Neuronal stem cell (in vitro differentiated cells): ENCODE results near the gene POLRMT.

ENCODE experiments used
- DNase-seq: peaks from one replicate; pipeline ENCODE4 v3.0.0-alpha.2; 2013; ENCODE audit warnings: low spot score
- H2AFZ ChIP-seq: one replicate; pipeline ENCODE4 v1.6.1; 2013; ENCODE audit warnings: mild to moderate bottlenecking, low read length, inconsistent platforms
- H2AK5ac ChIP-seq: 2 replicates; pipeline ENCODE4 v1.6.1; 2013; ENCODE audit warnings: low read depth, mild to moderate bottlenecking, inconsistent platforms, low read length, moderate library complexity, mixed read lengths
- H2BK120ac ChIP-seq: 2 replicates; pipeline ENCODE4 v1.6.1; 2013; ENCODE audit warnings: low read depth, mild to moderate bottlenecking, inconsistent platforms, low read length, moderate library complexity, mixed read lengths
- H2BK12ac ChIP-seq: one replicate; pipeline ENCODE4 v1.6.1; 2013; ENCODE audit warnings: low read length, inconsistent platforms
- H2BK15ac ChIP-seq: 2 replicates; pipeline ENCODE4 v1.6.1; 2013; ENCODE audit warnings: mild to moderate bottlenecking, low read length, inconsistent platforms, mixed read lengths
- H2BK5ac ChIP-seq: one replicate; pipeline ENCODE4 v1.6.1; 2013; ENCODE audit warnings: inconsistent platforms, mild to moderate bottlenecking, low read length, moderate library complexity
- H3K14ac ChIP-seq: one replicate; pipeline ENCODE4 v1.6.1; 2013; ENCODE audit warnings: low read length, inconsistent platforms
- H3K18ac ChIP-seq: 2 replicates; pipeline ENCODE4 v1.6.1; 2013; ENCODE audit warnings: low read length, inconsistent platforms
- H3K23ac ChIP-seq: 2 replicates; pipeline ENCODE4 v1.6.1; 2013; ENCODE audit warnings: low read depth, mild to moderate bottlenecking, mixed read lengths, low read length, inconsistent platforms; ENCODE audit not compliant: poor library complexity
- H3K27ac ChIP-seq: replicated peaks from 3 replicates; pipeline ENCODE4 v1.5.1; 2013; ENCODE audit warnings: low read length, inconsistent platforms
- H3K27me3 ChIP-seq, 3 experiments: 2 replicates each; pipeline ENCODE4 v1.6.1; 2013; ENCODE audit warnings: low read length in 3 of 3, mild to moderate bottlenecking in 2 of 3, inconsistent platforms in 1 of 3, low read depth in 1 of 3, mixed read lengths in 1 of 3, moderate library complexity in 1 of 3; ENCODE audit not compliant: control insufficient read depth in 3 of 3, insufficient read depth in 3 of 3
- H3K36me3 ChIP-seq, 2 donors: replicated peaks in 1 of 2; 2 replicates each; pipeline ENCODE4 v1.6.1; 2013; ENCODE audit warnings: low read length in 2 of 2; ENCODE audit not compliant: control insufficient read depth in 2 of 2, insufficient read depth in 2 of 2
- H3K4ac ChIP-seq: 2 replicates; pipeline ENCODE4 v1.6.1; 2013; ENCODE audit warnings: inconsistent platforms, mild to moderate bottlenecking, low read length, moderate library complexity
- H3K4me1 ChIP-seq, 2 donors: 1 replicate in 1 of 2; 2 replicates in 1 of 2; pipeline ENCODE4 v1.6.1; 2013; ENCODE audit warnings: low read length in 2 of 2, low read depth in 1 of 2; ENCODE audit not compliant: control insufficient read depth in 2 of 2, insufficient read depth in 1 of 2
- H3K4me2 ChIP-seq: one replicate; pipeline ENCODE4 v1.6.1; 2013; ENCODE audit warnings: mild to moderate bottlenecking, low read length, inconsistent platforms; ENCODE audit not compliant: insufficient read depth, poor library complexity, severe bottlenecking
- H3K4me3 ChIP-seq, 2 donors: 2 replicates each; pipeline ENCODE4 v1.5.1; 2013; ENCODE audit warnings: low read length in 2 of 2, mild to moderate bottlenecking in 2 of 2, inconsistent platforms in 1 of 2, moderate library complexity in 1 of 2
- H3K79me1 ChIP-seq: one replicate; pipeline ENCODE4 v1.6.1; 2013; ENCODE audit warnings: low read depth, mild to moderate bottlenecking, inconsistent platforms, low read length, moderate library complexity
- H3K9ac ChIP-seq: one replicate; pipeline ENCODE4 v1.6.1; 2013; ENCODE audit warnings: mild to moderate bottlenecking, low read depth, low read length, inconsistent platforms; ENCODE audit not compliant: poor library complexity
- H3K9me3 ChIP-seq, 2 donors: replicated peaks in 1 of 2; 2 replicates each; pipeline versions ENCODE3 to v1.6.1; 2013; ENCODE audit warnings: low read length in 2 of 2, mild to moderate bottlenecking in 2 of 2, inconsistent platforms in 1 of 2, low read depth in 1 of 2, mixed read lengths in 1 of 2, moderate library complexity in 1 of 2; ENCODE audit not compliant: control insufficient read depth in 2 of 2, insufficient read depth in 1 of 2
- H4K8ac ChIP-seq: one replicate; pipeline ENCODE4 v1.6.1; 2013; ENCODE audit warnings: low read depth, mild to moderate bottlenecking, inconsistent platforms, low read length, moderate library complexity
- H4K91ac ChIP-seq: one replicate; pipeline ENCODE4 v1.6.1; 2013; ENCODE audit warnings: low read length, low read depth, mild to moderate bottlenecking, inconsistent platforms; ENCODE audit not compliant: poor library complexity
- WGBS, 2 donors: extraction: QIAGEN DNeasy Blood & Tissue Kit; methylation state at CpG; one replicate each; pipeline ENCODE4 v1.1.7; 2013; ENCODE audit warnings: missing lambda C conversion rate in 2 of 2, mixed read lengths in 1 of 2; ENCODE audit not compliant: insufficient read length in 2 of 2, insufficient replicate concordance in 1 of 2; ENCODE audit errors: extremely low coverage in 2 of 2; 5-methylcytosine and 5-hydroxymethylcytosine counted together

POLRMT gene

DNA sequence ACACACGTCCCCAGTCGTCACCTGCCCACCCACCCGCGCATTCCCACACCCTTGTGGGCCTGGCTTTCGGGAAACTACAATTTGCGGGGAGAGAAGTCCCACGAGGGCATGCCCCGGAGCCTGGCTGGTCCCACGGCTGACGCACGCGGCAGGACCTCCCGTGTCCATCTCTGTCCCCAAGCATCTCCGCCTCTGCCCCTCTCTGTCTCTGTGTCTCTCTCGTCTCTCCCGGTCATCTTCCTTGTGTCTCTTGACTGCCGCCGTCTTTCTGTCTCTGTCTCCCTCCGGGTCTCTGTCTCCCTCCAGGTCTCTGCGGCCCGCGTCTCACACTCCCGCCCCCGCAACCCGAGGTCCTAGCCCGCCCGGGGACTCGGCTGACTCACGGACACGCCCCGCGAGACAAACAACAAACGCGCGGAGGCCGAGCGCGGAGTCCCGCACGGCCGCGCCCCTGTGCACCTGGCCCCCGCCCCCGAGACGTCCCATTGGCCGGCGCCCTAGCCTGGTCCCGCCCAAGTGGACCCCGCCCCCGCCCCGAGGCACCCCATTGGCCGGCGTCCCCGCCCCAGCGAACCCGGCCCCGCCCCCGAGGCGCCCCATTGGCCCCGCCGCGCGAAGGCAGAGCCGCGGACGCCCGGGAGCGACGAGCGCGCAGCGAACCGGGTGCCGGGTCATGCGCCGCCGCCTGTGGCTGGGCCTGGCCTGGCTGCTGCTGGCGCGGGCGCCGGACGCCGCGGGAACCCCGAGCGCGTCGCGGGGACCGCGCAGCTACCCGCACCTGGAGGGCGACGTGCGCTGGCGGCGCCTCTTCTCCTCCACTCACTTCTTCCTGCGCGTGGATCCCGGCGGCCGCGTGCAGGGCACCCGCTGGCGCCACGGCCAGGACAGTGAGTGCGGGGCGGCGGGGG is 6.2 kb upstream of the POLRMT start, which contains the start of gene FGF22:
TSS of gene FGF22 (plus strand) at position 627 of the 908 bp plus-strand sequence. CDS start at position 674, 47 bp downstream.
- Histone ChIP-seq H2BK12ac (peak within 1 kb of the TSS; percentile 84), H2BK120ac (no peak within 1 kb of the TSS), H3K23ac (peak within 1 kb of the TSS; percentile 65), H3K9me3 (no peaks in the 10 kb centered on the region), H2BK5ac (peak within 1 kb of the TSS; percentile 39), H3K18ac (peak within 1 kb of the TSS; percentile 87), H3K4me2 (peak within 1 kb of the TSS; percentile 98), H3K79me1 (peaks cover 2% of the 10 kb centered on the region), H2AFZ (peak within 1 kb of the TSS; percentile 96), H3K4me1 (peaks cover 0 to 2% of the 10 kb centered on the region in 2 donors), H3K4ac (no peak within 1 kb of the TSS), H3K27me3 (peaks cover 0 to 4% (median 0%) of the 10 kb centered on the region in 3 experiments), H3K14ac (peak within 1 kb of the TSS; percentile 89), H3K9ac (peak within 1 kb of the TSS; percentile 88), H3K4me3 (peak within 1 kb of the TSS; percentile 43 to 76), H2BK15ac (peak within 1 kb of the TSS; percentile 75), H4K91ac (no peak within 1 kb of the TSS), H3K27ac (no peak within 1 kb of the TSS), H4K8ac (peak within 1 kb of the TSS; percentile 9), H2AK5ac (peak within 1 kb of the TSS; percentile 81), H3K36me3 (peaks cover 0 to 6% of the 10 kb centered on the region in 2 donors)
- peak; percentile 86 for DNase-seq
- WGBS, 2 donors: no CpG with 5 or more reads among the region's 109 CpGs

- no peak overlapping the region for H2BK120ac ChIP-seq
- peak overlapping the region; percentile 96 for H2AFZ ChIP-seq
- H3K4me1 ChIP-seq: peaks cover 5 to 6% of the 10 kb centered on the region in 2 donors
- H3K18ac ChIP-seq: peak overlapping the region; percentile 24
- peak overlapping the region; percentile 56 for H3K14ac ChIP-seq
- no peak overlapping the region for H3K4ac ChIP-seq
- H3K4me3 ChIP-seq: peak overlapping the region in 1 of 2 donors; percentile 43
- H3K9ac ChIP-seq: no peak overlapping the region
- H3K9me3 ChIP-seq: no peaks in the 10 kb centered on the region
- peaks cover 5% of the 10 kb centered on the region for H3K79me1 ChIP-seq
- no peak overlapping the region for H3K27ac ChIP-seq
- H2AK5ac ChIP-seq: peak overlapping the region; percentile 71
- no peak overlapping the region for H2BK12ac ChIP-seq
- H3K4me2 ChIP-seq: peak overlapping the region; percentile 78
- H3K27me3 ChIP-seq: peaks cover 0 to 4% (median 0%) of the 10 kb centered on the region in 3 experiments
- no CpG with 5 or more reads among the region's 17 CpGs for WGBS, 2 donors
- no peak overlapping the region for H2BK15ac ChIP-seq
- peaks cover 0 to under 1% of the 10 kb centered on the region in 2 donors for H3K36me3 ChIP-seq
- H2BK5ac ChIP-seq: no peak overlapping the region
- H3K23ac ChIP-seq: peak overlapping the region; percentile 65
- peak overlapping the region; percentile 9 for H4K8ac ChIP-seq
- no peak overlapping the region for H4K91ac ChIP-seq
- DNase-seq: no peak
Observed at GRCh38 chr19:638906-639252, 5.5 kb upstream of the POLRMT start.

DNA sequence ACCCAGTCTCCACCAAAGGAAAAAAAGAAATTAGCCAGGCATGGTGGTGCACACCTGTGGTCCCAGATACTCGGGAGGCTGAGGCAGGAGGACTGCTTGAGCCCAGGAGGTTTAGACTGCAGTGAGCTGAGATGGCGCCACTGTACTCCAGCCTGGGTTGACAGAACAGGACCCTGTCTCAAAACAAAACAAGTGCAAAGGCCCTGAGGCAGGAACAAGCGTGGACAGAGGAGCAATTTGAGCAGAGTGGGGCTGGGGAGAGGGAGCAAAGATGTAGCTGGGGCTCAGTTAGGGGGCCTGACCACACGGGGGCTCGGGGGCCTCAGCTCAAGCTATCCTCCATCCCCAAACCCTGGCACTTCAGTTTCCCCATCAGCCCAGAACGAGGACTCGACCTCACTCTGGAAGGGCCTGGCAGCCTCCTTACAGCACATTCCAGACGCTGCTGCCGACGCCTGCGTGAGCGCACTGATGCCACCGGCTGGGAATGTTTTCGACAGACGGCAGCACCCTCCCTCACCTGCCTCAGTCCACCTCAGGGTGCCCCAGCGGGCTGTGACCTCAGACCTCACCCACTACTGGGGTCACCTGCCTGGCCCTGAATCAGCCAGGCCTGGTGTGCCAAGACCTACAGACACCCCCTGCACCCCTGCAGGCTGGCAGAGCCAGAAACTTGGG is 1.8 kb upstream of the POLRMT start:
- Histone ChIP-seq H3K4ac (no peak overlapping the region), H3K18ac (no peak overlapping the region), H3K9ac (no peak overlapping the region), H3K14ac (peak overlapping the region; percentile 56), H2BK5ac (no peak overlapping the region), H3K4me1 (peaks cover 8% of the 10 kb centered on the region in 2 donors), H4K91ac (no peak overlapping the region), H3K9me3 (no peaks in the 10 kb centered on the region), H4K8ac (no peak overlapping the region), H2BK15ac (no peak overlapping the region), H3K23ac (no peak overlapping the region), H3K27ac (no peak overlapping the region), H3K36me3 (peaks cover 2 to 6% of the 10 kb centered on the region in 2 donors), H2BK12ac (no peak overlapping the region), H2AK5ac (peak overlapping the region; percentile 46), H3K4me2 (peak overlapping the region; percentile 18), H3K4me3 (no peak overlapping the region), H2BK120ac (no peak overlapping the region), H3K79me1 (peaks cover 8% of the 10 kb centered on the region), H2AFZ (no peak overlapping the region), H3K27me3 (peaks cover 0 to 4% (median 0%) of the 10 kb centered on the region in 3 experiments)
- WGBS, 2 donors: no CpG with 5 or more reads among the region's 16 CpGs
- no peak for DNase-seq
